OCI-LY7 (cell line): Measurements from ENCODE around the gene USP4. TPM values are rescaled to one million over a fixed set of nuclear protein-coding genes. Genes with fewer than 3 reads are reported as not detected.

Experiments used
- BruUV-seq: library from RNA; stranded (reverse); fragments of 400-500 nt; replicated peaks from 2 replicates; lab custom pipeline; 2021; lab: Mats Ljungman, UMichigan
- CTCF ChIA-PET: fragments of 300-600 bp; sonication (Branson Sonifier 250); formaldehyde crosslinking; loops from one replicate; lab custom pipeline; 2022; ENCODE audit warnings: antibody characterized with exemption; ENCODE audit not compliant: unreplicated experiment; lab: Charles Lee
- POLR2A ChIA-PET: fragments of 300-600 bp; sonication (Branson Sonifier 250); formaldehyde crosslinking; loops from one replicate; lab custom pipeline; 2022; ENCODE audit warnings: antibody characterized with exemption; lab: Charles Lee
- DNase-seq: peaks from one replicate; pipeline ENCODE4 v3.0.0-alpha.2; 2015; ENCODE audit warnings: low spot score
- H2AFZ ChIP-seq: fragments of 200-600 bp; sonication (generic), shearing (Covaris generic); 2 replicates; pipeline ENCODE4 v1.6.1; 2014; ENCODE audit warnings: mild to moderate bottlenecking, antibody characterized with exemption, low read length, moderate library complexity
- H3K27ac ChIP-seq: fragments of 200-600 bp; sonication (generic); 2 replicates; pipeline ENCODE4 v1.5.1; 2014; ENCODE audit warnings: mixed run types, low read depth, mild to moderate bottlenecking, moderate library complexity, low read length, inconsistent platforms; ENCODE audit not compliant: poor library complexity, severe bottlenecking
- H3K36me3 ChIP-seq: fragments of 200-600 bp; sonication (generic); 2 replicates; pipeline ENCODE4 v1.6.1; 2014; ENCODE audit warnings: mild to moderate bottlenecking, antibody characterized with exemption, low read length, moderate library complexity, mixed read lengths; ENCODE audit not compliant: insufficient read depth
- H3K4me1 ChIP-seq: fragments of 200-600 bp; sonication (generic); 2 replicates; pipeline ENCODE4 v1.5.1; 2014; ENCODE audit warnings: mild to moderate bottlenecking, low read length; ENCODE audit not compliant: insufficient read depth, poor library complexity, severe bottlenecking
- H3K4me2 ChIP-seq: fragments of 200-600 bp; sonication (generic); 2 replicates; pipeline ENCODE4 v1.6.1; 2014; ENCODE audit warnings: mild to moderate bottlenecking, low read length
- H3K4me3 ChIP-seq: fragments of 200-600 bp; sonication (generic); 2 replicates; pipeline ENCODE4 v1.5.1; 2014; ENCODE audit warnings: mild to moderate bottlenecking, low read depth, low read length; ENCODE audit not compliant: poor library complexity, severe bottlenecking
- H3K79me2 ChIP-seq: fragments of 200-600 bp; sonication (generic); 2 replicates; pipeline ENCODE4 v1.6.1; 2016; ENCODE audit warnings: low read depth, mild to moderate bottlenecking, low read length, moderate library complexity, mixed read lengths; ENCODE audit not compliant: insufficient read depth
- H3K9me2 ChIP-seq: fragments of 200-600 bp; sonication (generic); 2 replicates; pipeline ENCODE4 v1.6.1; 2016; ENCODE audit warnings: mild to moderate bottlenecking, low read length, mixed read lengths; ENCODE audit not compliant: insufficient read depth
- H3K9me3 ChIP-seq: fragments of 200-600 bp; sonication (generic); 2 replicates; pipeline ENCODE4 v1.6.1; 2014; ENCODE audit warnings: mild to moderate bottlenecking, mixed run types, low read length, mixed read lengths
- H4K20me1 ChIP-seq: fragments of 200-600 bp; sonication (generic); 2 replicates; pipeline ENCODE4 v1.6.1; 2014; ENCODE audit warnings: mild to moderate bottlenecking, antibody characterized with exemption, low read length, moderate library complexity, mixed read lengths; ENCODE audit not compliant: insufficient read depth
- CTCF ChIP-seq: fragments of 200-600 bp; sonication (generic); conservative IDR thresholded peaks from 2 replicates; pipeline ENCODE4 v1.5.1; 2014; ENCODE audit warnings: mild to moderate bottlenecking, antibody characterized with exemption, low read length, moderate library complexity, mixed read lengths
- EZH2phosphoT487 ChIP-seq: fragments of 200-600 bp; sonication (generic); IDR thresholded peaks from 2 replicates; pipeline ENCODE4 v1.6.1; 2018; ENCODE audit warnings: low read depth, borderline replicate concordance, mild to moderate bottlenecking, mixed run types, antibody characterized with exemption, low read length, moderate library complexity, mixed read lengths
- intact Hi-C: fragments of 100-400 bp; cut with micrococcal nuclease; formaldehyde crosslinking; loops from one replicate; pipeline ENCODE4 v1.10.0; 2022; ENCODE audit not compliant: unreplicated experiment
- total RNA-seq, 2 experiments: library from RNA; depleted of rRNA in 1 of 2; stranded (reverse); fragments of >200 nt in 1 of 2; shearing (Covaris generic) in 1 of 2; gene quantifications; 2 replicates each; pipeline ENCODE4 v1.2.3, GENCODE V29; 2014 to 2022

The USP4 gene
- total RNA-seq, 2 experiments from 2014 or later: 28.6 to 74.6 TPM

GRCh38 chr3:49310677-49311076 lies 29.2 kb downstream of the USP4 start:
- intact Hi-C loops: no loop called here
- Histone ChIP-seq H4K20me1 (no peaks in the 10 kb centered on the region), H3K9me3 (no peaks in the 10 kb centered on the region), H3K27ac (no peak overlapping the region), H3K79me2 (no peaks in the 10 kb centered on the region), H2AFZ (no peak overlapping the region), H3K9me2 (no peaks in the 10 kb centered on the region), H3K36me3 (peaks cover 81% of the 10 kb centered on the region), H3K4me3 (no peak overlapping the region), H3K4me1 (no peaks in the 10 kb centered on the region), H3K4me2 (no peak overlapping the region)
- POLR2A ChIA-PET: no interaction called here
- CTCF ChIA-PET: no interaction called here
- BruUV-seq: no TSS peak
- TF ChIP-seq EZH2phosphoT487 (no peak), CTCF (no peak)
- DNase-seq: no peak

GRCh38 chr3:49305608-49306007 lies 34.2 kb downstream of the USP4 start:
- H3K9me2 ChIP-seq: no peaks in the 10 kb centered on the region
- no peak overlapping the region for H2AFZ ChIP-seq
- no peaks in the 10 kb centered on the region for H3K79me2 ChIP-seq
- H3K4me2 ChIP-seq: no peak overlapping the region
- TF ChIP-seq EZH2phosphoT487 (no peak), CTCF (no peak)
- H3K4me1 ChIP-seq: no peaks in the 10 kb centered on the region
- no peaks in the 10 kb centered on the region for H4K20me1 ChIP-seq
- no peaks in the 10 kb centered on the region for H3K9me3 ChIP-seq
- H3K4me3 ChIP-seq: no peak overlapping the region
- no peak overlapping the region for H3K27ac ChIP-seq
- ChIA-PET CTCF (no interaction called here), POLR2A (interaction anchor here (0.5 kb wide), 1 partner anchor 216 kb away, joined by 3 read pairs; no protein-coding TSS in a partner anchor)
- H3K36me3 ChIP-seq: peaks cover 83% of the 10 kb centered on the region
- no TSS peak for BruUV-seq
- intact Hi-C loops: no loop called here
- no peak for DNase-seq

GRCh38 chr3:49302613-49303012 lies 37.2 kb downstream of the USP4 start:
- intact Hi-C loops: no loop called here
- no peak overlapping the region for H3K4me3 ChIP-seq

More at GRCh38 chr3:49302613-49303012, 37.2 kb downstream of the USP4 start:
- Histone ChIP-seq H4K20me1 (no peaks in the 10 kb centered on the region), H3K4me1 (no peaks in the 10 kb centered on the region), H3K9me2 (no peaks in the 10 kb centered on the region), H2AFZ (no peak overlapping the region), H3K79me2 (no peaks in the 10 kb centered on the region), H3K9me3 (no peaks in the 10 kb centered on the region), H3K4me2 (no peak overlapping the region), H3K36me3 (peaks cover 85% of the 10 kb centered on the region), H3K27ac (no peak overlapping the region)
- ChIA-PET POLR2A (interaction anchor here (0.6 to 0.7 kb wide), 2 partner anchors 139 to 193 kb away, joined by 3 to 4 read pairs; no protein-coding TSS in a partner anchor), CTCF (no interaction called here)
- no peak for DNase-seq
- BruUV-seq: no TSS peak
- TF ChIP-seq CTCF (no peak), EZH2phosphoT487 (no peak)
